ENCODE data around the gene ARHGAP12.
"Not testable (repeated sequence)": the region's sequence is repeated elsewhere in the genome, so short reads cannot be mapped to it uniquely, and the experiment has no call there.

The ARHGAP12 gene

GRCh38 chr10:31820096-31820495, 108.5 kb downstream of the ARHGAP12 start:
- no peak for DNase-seq

- DNase-seq = no peak
Measured at GRCh38 chr10:31819391-31819820, 109.2 kb downstream of the ARHGAP12 start.

- DNase-seq = no peak
Measured at GRCh38 chr10:31816318-31816717, 112.3 kb downstream of the ARHGAP12 start.

- peak; percentile 12 for DNase-seq
Measured at GRCh38 chr10:31808258-31809218, 120.1 kb downstream of the ARHGAP12 start.

GRCh38 chr10:31804352-31804810, 124.2 kb downstream of the ARHGAP12 start:
- no peak for DNase-seq

- no peak for DNase-seq
Measured at GRCh38 chr10:31803606-31804351, 124.9 kb downstream of the ARHGAP12 start.

GRCh38 chr10:31799181-31799580, 129.4 kb downstream of the ARHGAP12 start:
- DNase-seq = no peak

- DNase-seq = no peak
Measured at GRCh38 chr10:31792745-31793144, 135.9 kb downstream of the ARHGAP12 start.

GRCh38 chr10:31789555-31789954, 139.1 kb downstream of the ARHGAP12 start:
- no peak for DNase-seq

GRCh38 chr10:31782701-31783100, 145.9 kb downstream of the ARHGAP12 start:
- no peak for DNase-seq

- DNase-seq = no peak
Measured at GRCh38 chr10:31780717-31781116, 147.9 kb downstream of the ARHGAP12 start.

- DNase-seq = no peak
Measured at GRCh38 chr10:31778627-31779026, 150.0 kb downstream of the ARHGAP12 start.

GRCh38 chr10:31776159-31776558, 152.5 kb downstream of the ARHGAP12 start:
- no peak for DNase-seq

- no peak for DNase-seq
Measured at GRCh38 chr10:31774928-31775650, 153.5 kb downstream of the ARHGAP12 start.

GRCh38 chr10:31774299-31774900, 154.2 kb downstream of the ARHGAP12 start:
- peak; percentile 47 for DNase-seq

GRCh38 chr10:31773749-31774298, 154.8 kb downstream of the ARHGAP12 start:
- peak; percentile 47 for DNase-seq

- no peak for DNase-seq
Measured at GRCh38 chr10:31771331-31771831, 157.2 kb downstream of the ARHGAP12 start.

- DNase-seq = no peak
Measured at GRCh38 chr10:31770307-31770902, 158.2 kb downstream of the ARHGAP12 start.

GRCh38 chr10:31769564-31769963, 159.1 kb downstream of the ARHGAP12 start:
- no peak for DNase-seq

GRCh38 chr10:31768935-31769334, 159.7 kb downstream of the ARHGAP12 start:
- not testable (repeated sequence) for DNase-seq

- no peak for DNase-seq
Measured at GRCh38 chr10:31768467-31768866, 160.2 kb downstream of the ARHGAP12 start.

GRCh38 chr10:31765541-31765940, 163.1 kb downstream of the ARHGAP12 start:
- DNase-seq = no peak
